ENCODE results near the gene DSCAML1.

Gene DSCAML1

GRCh38 chr11:117548876-117549275 is 248.1 kb downstream of the DSCAML1 start:
- no peak overlapping the region for H4K8ac ChIP-seq (ENCODE audit: low read depth, low read length)
- no peak overlapping the region for H2BK15ac ChIP-seq (ENCODE audit: low read length)
- no peak overlapping the region for H3K4ac ChIP-seq (ENCODE audit: low read length)
- H3K36me3 ChIP-seq (replicated peaks in 1 of 2; ENCODE audit: control insufficient read depth in 2 of 2, insufficient read depth in 2 of 2, low read length in 2 of 2): no peaks in the 10 kb centered on the region
- no CpG with 5 or more reads among the region's 3 CpGs for WGBS, 2 donors (ENCODE audit: extremely low coverage in 2 of 2, insufficient read length in 2 of 2, insufficient replicate concordance in 1 of 2)
- no peak overlapping the region for H3K4me2 ChIP-seq (ENCODE audit: insufficient read depth, low read length, poor library complexity, severe bottlenecking)
- H2BK120ac ChIP-seq (ENCODE audit: low read depth, low read length): no peak overlapping the region
- DNase-seq (ENCODE audit: low spot score): no peak
- no peak overlapping the region for H2BK12ac ChIP-seq (ENCODE audit: low read length)
- no peak overlapping the region for H3K27ac ChIP-seq (replicated peaks; ENCODE audit: low read length)
- H3K18ac ChIP-seq (ENCODE audit: low read length): no peak overlapping the region
- no peak overlapping the region for H2BK5ac ChIP-seq (ENCODE audit: low read length)
- H3K4me1 ChIP-seq (ENCODE audit: control insufficient read depth in 2 of 2, insufficient read depth in 1 of 2, low read depth in 1 of 2, low read length in 2 of 2): peaks cover 12 to 24% of the 10 kb centered on the region in 2 donors
- H4K91ac ChIP-seq (ENCODE audit: low read depth, low read length, poor library complexity): no peak overlapping the region
- no peaks in the 10 kb centered on the region for H3K9me3 ChIP-seq (replicated peaks in 1 of 2; ENCODE audit: control insufficient read depth in 2 of 2, insufficient read depth in 1 of 2, low read depth in 1 of 2, low read length in 2 of 2)
- peak overlapping the region; percentile 35 for H2AK5ac ChIP-seq (ENCODE audit: low read depth, low read length)
- no peak overlapping the region for H3K14ac ChIP-seq (ENCODE audit: low read length)
- no peak overlapping the region for H2AFZ ChIP-seq (ENCODE audit: low read length)
- peak overlapping the region; percentile 36 for H3K9ac ChIP-seq (ENCODE audit: low read depth, low read length, poor library complexity)
- H3K27me3 ChIP-seq (ENCODE audit: control insufficient read depth in 3 of 3, insufficient read depth in 3 of 3, low read depth in 1 of 3, low read length in 3 of 3): no peaks in the 10 kb centered on the region
- H3K23ac ChIP-seq (ENCODE audit: low read depth, low read length, poor library complexity): peak overlapping the region; percentile 9
- H3K79me1 ChIP-seq (ENCODE audit: low read depth, low read length): no peaks in the 10 kb centered on the region
- H3K4me3 ChIP-seq (ENCODE audit: low read length in 2 of 2): no peak overlapping the region

- Histone ChIP-seq H3K9me3 (replicated peaks in 1 of 2; ENCODE audit: control insufficient read depth in 2 of 2, insufficient read depth in 1 of 2, low read depth in 1 of 2, low read length in 2 of 2) (peaks cover 0 to 3% of the 10 kb centered on the region in 2 donors), H2BK12ac (ENCODE audit: low read length) (no peak overlapping the region), H4K8ac (ENCODE audit: low read depth, low read length) (no peak overlapping the region), H2BK15ac (ENCODE audit: low read length) (no peak overlapping the region), H3K4ac (ENCODE audit: low read length) (no peak overlapping the region), H3K18ac (ENCODE audit: low read length) (no peak overlapping the region), H3K79me1 (ENCODE audit: low read depth, low read length) (no peaks in the 10 kb centered on the region), H2AK5ac (ENCODE audit: low read depth, low read length) (peak overlapping the region; percentile 29), H3K27ac (replicated peaks; ENCODE audit: low read length) (no peak overlapping the region), H3K27me3 (ENCODE audit: control insufficient read depth in 3 of 3, insufficient read depth in 3 of 3, low read depth in 1 of 3, low read length in 3 of 3) (no peaks in the 10 kb centered on the region), H3K23ac (ENCODE audit: low read depth, low read length, poor library complexity) (no peak overlapping the region), H4K91ac (ENCODE audit: low read depth, low read length, poor library complexity) (no peak overlapping the region), H3K4me2 (ENCODE audit: insufficient read depth, low read length, poor library complexity, severe bottlenecking) (no peak overlapping the region), H3K4me3 (ENCODE audit: low read length in 2 of 2) (no peak overlapping the region), H3K9ac (ENCODE audit: low read depth, low read length, poor library complexity) (no peak overlapping the region), H3K36me3 (replicated peaks in 1 of 2; ENCODE audit: control insufficient read depth in 2 of 2, insufficient read depth in 2 of 2, low read length in 2 of 2) (no peaks in the 10 kb centered on the region), H2BK120ac (ENCODE audit: low read depth, low read length) (no peak overlapping the region), H3K14ac (ENCODE audit: low read length) (no peak overlapping the region), H2AFZ (ENCODE audit: low read length) (no peak overlapping the region), H2BK5ac (ENCODE audit: low read length) (no peak overlapping the region), H3K4me1 (ENCODE audit: control insufficient read depth in 2 of 2, insufficient read depth in 1 of 2, low read depth in 1 of 2, low read length in 2 of 2) (peaks cover 12 to 24% of the 10 kb centered on the region in 2 donors)
- WGBS, 2 donors (ENCODE audit: extremely low coverage in 2 of 2, insufficient read length in 2 of 2, insufficient replicate concordance in 1 of 2): no CpG with 5 or more reads among the region's 7 CpGs
- DNase-seq (ENCODE audit: low spot score): no peak
Observed at GRCh38 chr11:117547946-117548345, 249.1 kb downstream of the DSCAML1 start.

GRCh38 chr11:117547195-117547850 is 249.7 kb downstream of the DSCAML1 start:
- Histone ChIP-seq H3K9ac (ENCODE audit: low read depth, low read length, poor library complexity) (peak overlapping the region; percentile 38), H3K27me3 (ENCODE audit: control insufficient read depth in 3 of 3, insufficient read depth in 3 of 3, low read depth in 1 of 3, low read length in 3 of 3) (no peaks in the 10 kb centered on the region), H2BK5ac (ENCODE audit: low read length) (no peak overlapping the region), H2BK15ac (ENCODE audit: low read length) (no peak overlapping the region), H3K36me3 (replicated peaks in 1 of 2; ENCODE audit: control insufficient read depth in 2 of 2, insufficient read depth in 2 of 2, low read length in 2 of 2) (no peaks in the 10 kb centered on the region), H3K18ac (ENCODE audit: low read length) (peak overlapping the region; percentile 15), H3K4me2 (ENCODE audit: insufficient read depth, low read length, poor library complexity, severe bottlenecking) (no peak overlapping the region), H4K91ac (ENCODE audit: low read depth, low read length, poor library complexity) (no peak overlapping the region), H2BK120ac (ENCODE audit: low read depth, low read length) (no peak overlapping the region), H2AK5ac (ENCODE audit: low read depth, low read length) (no peak overlapping the region), H4K8ac (ENCODE audit: low read depth, low read length) (no peak overlapping the region), H3K23ac (ENCODE audit: low read depth, low read length, poor library complexity) (no peak overlapping the region), H3K4ac (ENCODE audit: low read length) (no peak overlapping the region), H3K4me3 (ENCODE audit: low read length in 2 of 2) (no peak overlapping the region), H3K79me1 (ENCODE audit: low read depth, low read length) (no peaks in the 10 kb centered on the region), H3K4me1 (ENCODE audit: control insufficient read depth in 2 of 2, insufficient read depth in 1 of 2, low read depth in 1 of 2, low read length in 2 of 2) (peaks cover 12 to 24% of the 10 kb centered on the region in 2 donors), H3K14ac (ENCODE audit: low read length) (no peak overlapping the region), H2AFZ (ENCODE audit: low read length) (peak overlapping the region; percentile 72), H3K9me3 (replicated peaks in 1 of 2; ENCODE audit: control insufficient read depth in 2 of 2, insufficient read depth in 1 of 2, low read depth in 1 of 2, low read length in 2 of 2) (peaks cover 0 to 3% of the 10 kb centered on the region in 2 donors), H3K27ac (replicated peaks; ENCODE audit: low read length) (no peak overlapping the region), H2BK12ac (ENCODE audit: low read length) (no peak overlapping the region)
- no CpG with 5 or more reads among the region's 16 CpGs for WGBS, 2 donors (ENCODE audit: extremely low coverage in 2 of 2, insufficient read length in 2 of 2, insufficient replicate concordance in 1 of 2)
- no peak for DNase-seq (ENCODE audit: low spot score)

- no peak for DNase-seq (ENCODE audit: low spot score)
- Histone ChIP-seq H3K18ac (ENCODE audit: low read length) (peak overlapping the region; percentile 22), H3K4ac (ENCODE audit: low read length) (no peak overlapping the region), H3K36me3 (replicated peaks in 1 of 2; ENCODE audit: control insufficient read depth in 2 of 2, insufficient read depth in 2 of 2, low read length in 2 of 2) (no peaks in the 10 kb centered on the region), H2BK15ac (ENCODE audit: low read length) (no peak overlapping the region), H3K9me3 (replicated peaks in 1 of 2; ENCODE audit: control insufficient read depth in 2 of 2, insufficient read depth in 1 of 2, low read depth in 1 of 2, low read length in 2 of 2) (peaks cover 0 to 3% of the 10 kb centered on the region in 2 donors), H3K4me2 (ENCODE audit: insufficient read depth, low read length, poor library complexity, severe bottlenecking) (no peak overlapping the region), H3K4me3 (ENCODE audit: low read length in 2 of 2) (no peak overlapping the region), H3K23ac (ENCODE audit: low read depth, low read length, poor library complexity) (no peak overlapping the region), H2AK5ac (ENCODE audit: low read depth, low read length) (no peak overlapping the region), H3K9ac (ENCODE audit: low read depth, low read length, poor library complexity) (no peak overlapping the region), H3K27ac (replicated peaks; ENCODE audit: low read length) (no peak overlapping the region), H4K8ac (ENCODE audit: low read depth, low read length) (no peak overlapping the region), H2BK5ac (ENCODE audit: low read length) (no peak overlapping the region), H3K79me1 (ENCODE audit: low read depth, low read length) (no peaks in the 10 kb centered on the region), H2AFZ (ENCODE audit: low read length) (peak overlapping the region; percentile 72), H4K91ac (ENCODE audit: low read depth, low read length, poor library complexity) (no peak overlapping the region), H2BK12ac (ENCODE audit: low read length) (peak overlapping the region; percentile 41), H2BK120ac (ENCODE audit: low read depth, low read length) (peak overlapping the region; percentile 68), H3K14ac (ENCODE audit: low read length) (no peak overlapping the region), H3K4me1 (ENCODE audit: control insufficient read depth in 2 of 2, insufficient read depth in 1 of 2, low read depth in 1 of 2, low read length in 2 of 2) (peaks cover 9 to 24% of the 10 kb centered on the region in 2 donors), H3K27me3 (ENCODE audit: control insufficient read depth in 3 of 3, insufficient read depth in 3 of 3, low read depth in 1 of 3, low read length in 3 of 3) (no peaks in the 10 kb centered on the region)
- no CpG with 5 or more reads among the region's 12 CpGs for WGBS, 2 donors (ENCODE audit: extremely low coverage in 2 of 2, insufficient read length in 2 of 2, insufficient replicate concordance in 1 of 2)
Observed at GRCh38 chr11:117546431-117547194, 250.4 kb downstream of the DSCAML1 start.
